ENCODE data around the gene IFITM2. TPM values are rescaled to one million over a fixed set of nuclear protein-coding genes. Genes with fewer than 3 reads are reported as not detected.
"Not testable (repeated sequence)": the region's sequence is repeated elsewhere in the genome, so short reads cannot be mapped to it uniquely, and the experiment has no call there.

The IFITM2 gene
- total RNA-seq, 1 experiment from 2014 or later = 22.6 TPM

DNA sequence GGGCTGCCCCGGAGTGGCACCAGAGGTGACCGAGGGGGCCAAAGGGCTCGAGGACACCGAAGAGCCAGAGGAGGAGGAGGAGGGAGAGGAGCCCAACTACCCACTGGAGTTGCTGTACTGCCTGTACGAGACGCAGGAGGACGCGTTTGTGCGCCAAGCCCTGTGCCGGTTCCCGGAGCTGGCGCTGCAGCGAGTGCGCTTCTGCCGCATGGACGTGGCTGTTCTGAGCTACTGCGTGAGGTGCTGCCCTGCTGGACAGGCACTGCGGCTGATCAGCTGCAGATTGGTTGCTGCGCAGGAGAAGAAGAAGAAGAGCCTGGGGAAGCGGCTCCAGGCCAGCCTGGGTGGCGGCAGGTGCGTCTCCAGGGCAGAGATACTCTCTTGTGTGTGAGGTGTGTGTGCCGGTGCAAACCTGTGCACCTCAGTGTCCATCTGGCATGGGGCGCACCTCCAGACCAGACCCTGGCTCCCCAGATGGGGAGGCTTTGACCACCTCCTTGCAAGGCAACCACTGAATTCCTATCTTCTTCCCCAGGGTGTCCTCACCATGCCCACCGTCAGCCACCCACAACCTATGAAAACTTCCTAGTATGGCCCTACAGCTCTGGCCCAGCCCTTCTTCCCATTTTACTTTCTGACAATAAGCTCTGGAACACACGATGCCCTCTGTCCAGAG, 26.0 kb upstream of the IFITM2 start:
- no peak for DNase-seq (ENCODE audit: low spot score)

DNA sequence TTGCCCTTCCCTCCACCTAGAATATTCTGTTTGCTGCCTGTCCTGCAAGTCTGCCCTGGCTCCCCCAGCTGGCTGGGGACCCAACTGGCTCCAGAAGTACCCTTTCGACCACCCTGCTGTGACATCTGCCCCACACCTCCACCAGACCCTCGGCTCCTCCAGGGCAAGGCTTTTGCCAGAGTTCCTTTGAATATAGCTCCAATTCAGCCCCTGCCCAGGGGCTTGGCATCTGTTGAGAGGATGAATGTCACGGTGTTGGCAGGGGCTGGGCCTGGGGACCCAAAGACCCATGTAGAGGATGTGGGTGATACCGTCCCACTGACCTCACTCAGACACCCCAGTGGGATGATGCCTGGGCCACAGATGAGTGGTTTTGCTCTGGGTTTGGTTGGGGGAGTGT, 25.4 kb upstream of the IFITM2 start:
- DNase-seq (ENCODE audit: low spot score) = no peak

DNA sequence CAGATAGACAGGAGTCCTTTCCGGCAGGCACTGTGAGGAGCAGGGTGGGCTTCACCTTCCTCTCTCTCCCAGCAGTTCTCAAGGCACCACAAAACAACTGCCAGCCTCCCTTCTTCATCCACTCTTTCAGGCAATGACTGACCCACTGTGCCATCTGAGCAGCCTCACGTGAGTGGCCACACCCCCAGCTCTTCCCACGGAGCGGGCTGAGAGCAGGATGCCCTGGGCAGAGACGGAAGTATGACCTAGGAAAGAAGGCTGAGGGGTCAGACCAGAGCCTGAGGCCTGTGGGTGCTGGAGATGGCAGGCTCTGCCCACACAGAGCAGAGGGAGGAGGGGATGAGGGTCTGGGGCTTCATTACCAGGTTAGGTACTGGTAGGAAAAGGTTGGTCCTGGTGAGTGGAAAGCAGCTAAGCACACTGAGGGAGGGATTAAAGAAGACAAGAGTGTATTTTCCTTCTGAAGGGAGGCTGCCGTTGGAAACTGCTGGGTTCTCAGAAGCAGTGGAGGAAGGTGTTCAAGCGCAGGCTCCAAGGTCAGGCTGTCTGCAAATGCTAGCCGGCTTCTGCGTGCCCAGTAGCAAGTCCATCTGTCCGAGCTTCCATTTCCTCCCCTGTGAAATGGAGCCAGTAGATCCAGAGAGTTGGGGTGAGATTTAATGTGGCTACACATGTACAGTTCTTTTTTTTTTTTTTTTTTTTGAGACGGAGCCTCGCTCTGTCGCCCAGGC, 24.8 kb upstream of the IFITM2 start:
- DNase-seq (ENCODE audit: low spot score) = no peak

DNA sequence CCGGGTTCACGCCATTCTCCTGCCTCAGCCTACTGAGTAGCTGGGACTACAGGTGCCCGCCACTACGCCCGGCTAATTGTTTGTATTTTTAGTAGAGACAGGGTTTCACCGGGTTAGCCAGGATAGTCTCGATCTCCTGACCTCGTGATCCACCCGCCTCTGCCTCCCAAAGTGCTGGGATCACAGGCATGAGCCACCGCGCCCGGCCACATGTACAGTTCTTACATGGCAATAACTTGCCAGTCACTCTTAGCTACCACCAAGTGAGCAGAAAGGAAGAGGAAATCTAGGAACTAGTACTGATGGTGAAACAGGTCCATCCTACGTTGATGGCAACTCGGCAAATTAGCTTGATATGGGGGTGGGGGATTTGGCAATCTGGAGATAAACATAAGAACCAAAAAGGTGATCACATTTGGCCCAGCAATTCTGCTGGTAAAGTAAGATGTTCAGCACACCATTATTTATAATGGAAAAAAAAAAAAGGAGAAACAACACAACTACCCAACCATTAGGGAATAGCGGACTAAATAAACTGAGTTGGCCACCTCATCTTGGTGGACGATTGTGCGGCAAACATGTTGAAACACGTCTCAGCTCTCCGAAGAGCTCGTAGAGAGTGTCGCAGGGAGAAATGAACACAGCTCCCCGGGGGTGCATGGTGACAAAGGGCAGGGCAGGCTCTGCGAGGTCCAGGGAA, 24.1 kb upstream of the IFITM2 start:
- DNase-seq (ENCODE audit: low spot score) = no peak

DNA sequence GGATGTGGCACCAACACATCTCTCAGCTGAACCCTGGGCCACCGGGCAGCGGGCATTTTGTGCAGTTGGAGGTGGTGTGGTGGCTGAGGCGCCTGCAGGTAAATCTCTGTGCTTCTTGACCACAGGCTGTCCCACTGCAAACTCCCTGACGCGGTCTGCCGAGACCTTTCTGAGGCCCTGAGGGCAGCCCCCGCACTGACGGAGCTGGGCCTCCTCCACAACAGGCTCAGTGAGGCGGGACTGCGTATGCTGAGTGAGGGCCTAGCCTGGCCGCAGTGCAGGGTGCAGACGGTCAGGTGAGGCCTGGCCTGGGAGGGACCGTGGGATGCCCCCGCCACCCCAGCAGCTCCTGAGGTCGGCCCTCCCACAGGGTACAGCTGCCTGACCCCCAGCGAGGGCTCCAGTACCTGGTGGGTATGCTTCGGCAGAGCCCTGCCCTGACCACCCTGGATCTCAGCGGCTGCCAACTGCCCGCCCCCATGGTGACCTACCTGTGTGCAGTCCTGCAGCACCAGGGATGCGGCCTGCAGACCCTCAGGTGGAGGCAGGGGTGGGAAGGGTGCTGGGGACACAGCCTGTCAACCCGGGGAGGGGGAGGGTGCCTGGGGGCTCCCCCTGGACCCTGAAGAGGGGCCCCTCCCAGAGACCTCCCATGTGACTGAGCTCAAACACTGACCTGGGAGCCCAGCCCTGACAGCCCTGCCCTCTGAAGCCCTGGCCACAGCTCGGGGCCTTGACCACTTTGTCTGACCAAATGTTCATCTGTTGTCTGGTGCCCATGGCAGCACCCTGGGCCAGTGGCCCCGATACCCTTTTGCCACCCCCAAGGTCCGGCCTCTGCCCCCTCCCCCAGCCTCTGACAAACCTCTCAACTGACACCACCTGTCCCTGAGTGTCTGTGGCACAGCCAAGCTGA, 23.3 kb upstream of the IFITM2 start:
- no peak for DNase-seq (ENCODE audit: low spot score)

DNA sequence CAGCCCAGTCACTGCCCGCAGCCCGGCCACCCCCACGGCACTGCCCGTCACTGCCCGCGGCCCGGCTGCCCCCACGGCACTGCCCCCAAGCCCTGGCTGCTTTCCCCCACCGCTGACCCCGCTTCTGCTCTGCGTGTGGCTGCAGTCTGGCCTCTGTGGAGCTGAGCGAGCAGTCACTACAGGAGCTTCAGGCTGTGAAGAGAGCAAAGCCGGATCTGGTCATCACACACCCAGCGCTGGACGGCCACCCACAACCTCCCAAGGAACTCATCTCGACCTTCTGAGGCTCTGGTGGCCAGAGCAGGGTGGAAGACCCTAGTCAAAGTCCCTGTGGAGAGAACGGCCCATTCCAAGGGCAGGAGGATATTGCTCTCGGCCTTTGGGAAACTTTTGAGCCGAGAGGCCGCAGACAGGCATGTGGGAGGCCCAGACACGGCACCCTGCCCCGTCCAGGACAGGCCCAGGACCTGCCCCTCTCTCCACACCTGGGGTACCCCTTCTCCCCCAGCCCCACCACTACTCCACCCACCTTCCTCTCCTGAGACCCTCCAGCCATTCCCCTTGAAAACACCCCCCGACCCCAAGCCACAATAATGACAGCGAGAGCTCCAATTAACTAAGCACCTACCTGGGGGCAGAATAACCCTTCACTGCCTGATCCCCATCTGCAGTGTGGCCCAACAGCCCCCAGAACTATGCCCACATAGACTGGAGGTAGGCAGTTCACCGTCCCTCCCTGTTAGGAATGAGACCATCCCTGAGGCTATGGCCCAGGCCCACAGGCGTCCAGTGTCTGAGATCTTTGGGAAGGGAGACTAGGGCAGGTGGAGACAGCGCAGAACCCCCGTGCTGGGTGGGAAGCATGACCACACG, 22.4 kb upstream of the IFITM2 start:
- no peak for DNase-seq (ENCODE audit: low spot score)

DNA sequence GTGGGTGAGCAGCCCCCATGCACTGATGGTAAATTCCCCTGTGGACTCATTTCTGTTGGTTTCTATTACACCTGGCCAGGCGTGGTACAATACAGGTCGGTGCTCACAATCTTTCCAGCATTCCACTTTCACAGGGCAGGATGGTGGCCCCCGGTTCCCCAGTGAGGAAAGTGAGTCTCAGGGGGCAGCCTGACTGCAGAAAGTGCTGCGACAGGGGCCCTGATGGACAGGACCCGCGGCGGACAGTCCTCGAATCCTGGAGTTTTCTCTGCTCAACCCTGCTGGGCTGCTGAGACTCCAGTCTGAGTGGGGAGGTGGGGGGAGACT, 21.8 kb upstream of the IFITM2 start:
- no peak for DNase-seq (ENCODE audit: low spot score)

DNA sequence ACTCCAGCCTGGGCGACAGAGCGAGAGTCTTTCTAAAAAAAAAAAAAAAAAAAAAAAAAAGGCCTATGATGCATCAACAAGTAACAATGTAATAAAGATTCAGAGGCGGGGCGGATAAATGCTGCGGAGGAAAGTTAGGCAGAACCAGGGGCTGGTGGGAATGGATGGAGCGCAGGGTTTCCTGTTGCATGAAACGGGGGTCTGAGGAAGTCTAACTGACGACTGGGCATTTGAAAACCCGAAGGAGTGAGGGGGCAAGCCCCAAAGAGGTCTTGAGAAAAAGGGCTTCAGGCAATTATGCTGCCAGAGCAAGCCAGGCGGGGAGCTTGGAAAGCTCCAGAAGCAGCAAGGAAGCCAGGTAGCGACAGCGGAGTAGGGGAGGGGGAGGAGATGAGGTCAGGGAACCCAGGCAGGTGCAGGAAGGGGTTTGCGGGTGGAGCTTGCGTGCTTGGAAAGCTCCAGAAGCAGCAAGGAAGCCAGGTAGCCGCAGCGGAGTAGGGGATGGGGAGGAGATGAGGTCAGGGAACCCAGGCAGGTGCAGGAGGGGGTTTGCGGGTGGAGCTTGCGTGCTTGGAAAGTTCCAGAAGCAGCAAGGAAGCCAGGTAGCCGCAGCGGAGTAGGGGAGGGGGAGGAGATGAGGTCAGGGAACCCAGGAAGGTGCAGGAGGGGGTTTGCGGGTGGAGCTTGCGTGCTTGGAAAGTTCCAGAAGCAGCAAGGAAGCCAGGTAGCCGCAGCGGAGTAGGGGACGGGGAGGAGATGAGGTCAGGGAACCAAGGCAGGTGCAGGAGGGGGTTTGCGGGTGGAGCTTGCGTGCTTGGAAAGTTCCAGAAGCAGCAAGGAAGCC, 20.4 kb upstream of the IFITM2 start:
- not testable (repeated sequence) for DNase-seq (ENCODE audit: low spot score)

DNA sequence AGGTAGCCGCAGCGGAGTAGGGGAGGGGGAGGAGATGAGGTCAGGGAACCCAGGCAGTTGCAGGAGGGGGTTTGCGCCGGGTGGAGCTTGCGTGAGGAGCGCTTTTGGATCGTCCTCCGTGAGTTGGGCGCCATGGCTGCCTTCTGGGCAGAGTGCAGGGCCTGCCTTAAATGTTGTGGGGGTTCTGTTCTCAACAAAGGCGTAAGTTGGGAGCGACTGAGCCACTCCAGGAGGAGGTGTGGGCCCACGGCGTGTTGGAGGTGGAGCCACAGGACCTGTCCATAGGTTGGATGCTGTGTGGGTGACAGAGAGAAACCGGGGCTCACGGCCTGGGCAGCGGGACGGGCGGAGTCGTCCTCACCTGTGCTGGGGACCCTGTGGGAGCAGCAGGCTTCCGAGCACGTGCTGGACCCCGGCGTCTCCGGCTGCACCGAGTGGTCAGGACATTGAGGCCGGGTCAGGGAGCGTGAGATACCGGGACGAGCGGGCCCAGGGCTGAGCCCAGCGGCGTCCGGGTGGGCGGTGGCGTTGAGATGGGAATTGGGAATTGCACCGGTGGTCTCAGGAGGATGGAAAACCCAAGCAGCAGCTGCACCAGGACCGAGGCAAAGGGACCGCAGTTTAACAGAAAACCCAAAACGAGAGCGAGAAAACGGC, 19.7 kb upstream of the IFITM2 start:
- no peak for DNase-seq (ENCODE audit: low spot score)

DNA sequence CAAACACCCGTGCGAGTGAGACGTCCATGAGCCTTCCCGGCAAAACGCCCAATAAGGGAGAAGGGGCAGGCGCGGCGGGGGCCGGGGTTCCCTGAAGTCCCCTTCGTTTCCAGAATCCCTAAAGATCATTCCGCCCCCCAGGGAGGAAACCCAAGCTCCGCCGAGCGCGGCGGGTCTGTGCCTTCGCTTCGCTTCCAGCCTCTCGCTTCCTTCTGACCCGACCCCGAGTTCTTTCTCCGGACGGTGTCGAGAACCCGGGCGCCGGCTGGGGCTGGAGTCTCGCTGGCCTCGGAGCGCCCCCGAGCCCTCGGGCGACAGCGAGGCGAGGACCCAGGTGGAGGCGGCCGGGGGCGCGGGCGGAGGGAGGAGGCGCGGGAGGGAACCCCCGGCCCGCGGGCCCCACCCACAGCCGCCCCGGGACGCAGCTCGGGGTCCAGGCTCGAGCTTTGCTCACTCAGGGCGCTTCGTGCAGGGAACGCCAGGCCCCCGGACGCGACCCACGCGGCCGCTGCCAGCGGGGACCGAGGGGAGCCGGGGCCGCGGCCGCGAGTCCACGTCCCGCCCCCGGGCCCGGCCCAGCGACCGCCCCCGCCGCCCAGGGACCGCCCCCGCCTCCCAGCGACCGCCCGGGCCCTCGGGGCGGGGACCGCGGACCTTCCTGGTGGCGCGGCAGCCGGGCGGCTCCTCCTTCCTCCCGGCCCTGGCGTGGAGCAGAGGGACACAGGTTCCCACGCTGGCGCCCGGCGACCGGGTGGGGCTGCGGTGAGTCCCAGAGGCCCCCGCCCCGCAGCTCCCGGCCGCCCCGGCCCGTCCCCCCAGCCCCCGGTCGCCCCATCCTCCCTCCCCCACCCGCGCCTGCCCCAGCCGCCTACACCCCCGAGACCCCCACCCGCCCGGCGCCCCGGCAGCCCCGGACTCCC, 18.9 kb upstream of the IFITM2 start, which contains the start of gene PGGHG:
PGGHG (plus strand) TSS at position 649 of the 920 bp plus-strand sequence. CDS start 691 bp downstream, outside the sequence.
- DNase-seq (ENCODE audit: low spot score) = peak; percentile 34

DNA sequence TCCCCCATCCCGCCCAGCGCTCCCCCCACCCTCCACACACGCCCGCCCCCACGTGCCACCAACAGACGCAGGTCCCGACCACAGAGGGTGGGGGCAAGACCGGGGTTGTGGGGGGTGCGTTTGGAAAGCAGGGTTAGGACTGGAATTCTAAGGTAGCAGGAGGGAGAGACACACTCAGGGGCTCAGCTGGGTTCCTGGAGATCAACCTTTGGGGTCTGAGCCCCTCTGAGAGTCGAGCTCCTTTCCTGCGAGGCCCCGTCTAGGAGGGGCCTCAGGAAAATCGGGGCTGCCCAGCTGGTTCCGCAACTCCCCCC, 18.3 kb upstream of the IFITM2 start:
- no peak for DNase-seq (ENCODE audit: low spot score)

DNA sequence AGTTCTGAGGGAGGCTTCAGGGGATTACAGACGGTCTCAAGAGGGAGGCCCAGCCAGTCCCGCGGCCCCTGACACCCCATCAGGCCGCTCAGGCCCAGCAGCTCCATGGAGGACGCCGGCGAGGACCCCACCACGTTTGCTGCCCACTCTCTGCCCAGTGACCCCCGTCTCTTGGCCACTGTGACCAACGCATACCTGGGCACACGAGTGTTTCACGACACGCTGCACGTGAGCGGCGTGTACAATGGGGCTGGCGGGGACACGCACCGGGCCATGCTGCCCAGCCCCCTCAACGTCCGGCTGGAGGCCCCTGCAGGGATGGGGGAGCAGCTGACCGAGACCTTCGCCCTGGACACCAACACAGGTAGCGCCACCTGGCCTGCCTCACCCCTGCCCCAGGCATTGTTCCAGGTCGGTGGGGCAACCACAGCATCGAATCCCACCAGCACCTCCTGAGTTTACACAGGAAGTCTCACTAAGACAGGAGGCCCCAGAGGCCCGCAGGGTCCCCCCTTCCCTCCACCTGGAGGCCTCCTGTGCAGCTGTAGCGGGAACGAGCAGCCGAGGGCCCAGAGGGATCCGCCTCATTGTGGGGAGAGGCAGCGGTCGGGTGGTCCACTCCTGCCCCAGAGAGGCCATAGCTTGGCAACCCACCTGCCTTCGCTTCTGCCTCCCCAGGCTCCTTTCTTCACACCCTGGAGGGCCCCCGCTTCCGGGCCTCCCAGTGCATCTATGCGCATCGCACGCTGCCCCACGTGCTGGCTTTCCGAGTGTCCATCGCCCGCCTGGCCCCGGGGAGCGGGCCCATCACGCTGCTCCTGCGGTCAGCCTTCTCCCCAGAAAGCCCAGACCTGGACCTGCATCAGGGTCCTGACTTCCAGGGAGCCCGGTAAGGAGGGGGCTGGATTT, 17.6 kb upstream of the IFITM2 start:
- no peak for DNase-seq (ENCODE audit: low spot score)

DNA sequence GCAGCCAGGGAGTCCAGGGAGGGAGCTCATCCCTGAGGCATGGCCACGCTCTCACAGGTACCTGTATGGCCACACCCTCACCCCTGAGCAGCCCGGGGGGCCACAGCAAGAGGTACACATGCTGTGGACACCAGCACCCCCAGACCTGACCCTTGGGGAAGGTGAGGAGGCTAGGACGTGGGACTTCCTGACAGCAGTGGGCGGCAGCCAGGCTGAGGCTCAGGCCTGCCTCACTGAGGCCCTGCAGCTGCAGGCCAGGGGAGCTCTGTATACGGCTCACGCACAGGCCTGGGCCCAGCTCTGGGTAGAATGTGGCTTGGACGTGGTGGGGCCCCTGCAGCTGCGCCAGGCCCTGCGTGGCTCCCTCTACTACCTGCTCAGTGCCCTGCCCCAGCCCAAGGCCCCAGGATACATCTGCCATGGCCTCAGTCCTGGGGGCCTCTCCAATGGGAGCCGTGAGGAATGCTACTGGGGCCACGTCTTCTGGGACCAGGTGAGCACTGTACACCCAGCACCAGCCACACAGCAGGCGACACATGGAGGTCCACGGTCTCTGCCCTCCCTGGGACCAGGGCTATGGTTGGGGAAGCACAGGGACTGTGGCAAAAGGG, 16.9 kb upstream of the IFITM2 start:
- no peak for DNase-seq (ENCODE audit: low spot score)

DNA sequence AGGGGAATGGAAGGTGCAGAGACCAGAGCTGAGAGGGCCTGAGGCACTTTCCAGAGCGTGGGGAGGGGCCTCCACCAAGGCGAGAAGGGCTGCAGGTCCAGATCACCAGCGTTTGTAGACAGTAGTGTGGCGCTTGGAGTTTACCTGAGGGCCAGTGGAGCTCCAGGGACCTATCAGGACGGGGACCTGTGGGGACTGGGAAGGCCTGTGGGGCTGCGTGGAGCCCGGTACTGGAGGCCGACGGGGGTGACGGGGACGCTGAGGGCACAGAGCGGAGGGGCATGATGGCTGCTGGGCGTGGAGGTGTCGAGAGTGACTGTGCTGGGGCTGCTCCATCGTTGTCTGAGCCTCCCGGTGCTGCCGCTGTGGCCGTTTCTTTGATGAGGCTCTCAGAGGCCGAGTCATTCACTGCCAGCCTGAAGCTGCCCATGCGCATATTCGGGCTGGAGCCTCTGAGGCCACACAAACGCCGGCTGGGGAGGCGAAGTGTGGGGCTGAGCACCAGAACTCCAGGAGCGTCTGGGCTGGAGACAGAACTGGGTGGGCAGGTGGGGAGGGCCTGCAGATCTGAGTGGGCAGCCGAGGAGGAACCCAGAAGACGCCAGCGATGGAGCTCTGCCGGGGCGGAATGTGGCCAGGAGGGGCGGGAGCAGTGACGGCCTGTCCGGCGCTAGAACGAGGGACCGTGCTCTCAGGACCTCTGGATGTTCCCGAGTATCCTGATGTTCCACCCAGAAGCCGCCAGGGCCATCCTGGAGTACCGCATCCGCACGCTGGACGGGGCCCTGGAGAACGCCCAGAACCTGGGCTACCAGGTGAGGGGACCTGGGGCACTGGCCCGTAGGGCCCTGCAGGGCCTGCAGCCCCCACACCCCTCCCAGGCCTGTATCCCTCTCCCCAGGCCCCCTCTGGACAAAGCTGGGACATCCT, 16.1 kb upstream of the IFITM2 start:
- no peak for DNase-seq (ENCODE audit: low spot score)

DNA sequence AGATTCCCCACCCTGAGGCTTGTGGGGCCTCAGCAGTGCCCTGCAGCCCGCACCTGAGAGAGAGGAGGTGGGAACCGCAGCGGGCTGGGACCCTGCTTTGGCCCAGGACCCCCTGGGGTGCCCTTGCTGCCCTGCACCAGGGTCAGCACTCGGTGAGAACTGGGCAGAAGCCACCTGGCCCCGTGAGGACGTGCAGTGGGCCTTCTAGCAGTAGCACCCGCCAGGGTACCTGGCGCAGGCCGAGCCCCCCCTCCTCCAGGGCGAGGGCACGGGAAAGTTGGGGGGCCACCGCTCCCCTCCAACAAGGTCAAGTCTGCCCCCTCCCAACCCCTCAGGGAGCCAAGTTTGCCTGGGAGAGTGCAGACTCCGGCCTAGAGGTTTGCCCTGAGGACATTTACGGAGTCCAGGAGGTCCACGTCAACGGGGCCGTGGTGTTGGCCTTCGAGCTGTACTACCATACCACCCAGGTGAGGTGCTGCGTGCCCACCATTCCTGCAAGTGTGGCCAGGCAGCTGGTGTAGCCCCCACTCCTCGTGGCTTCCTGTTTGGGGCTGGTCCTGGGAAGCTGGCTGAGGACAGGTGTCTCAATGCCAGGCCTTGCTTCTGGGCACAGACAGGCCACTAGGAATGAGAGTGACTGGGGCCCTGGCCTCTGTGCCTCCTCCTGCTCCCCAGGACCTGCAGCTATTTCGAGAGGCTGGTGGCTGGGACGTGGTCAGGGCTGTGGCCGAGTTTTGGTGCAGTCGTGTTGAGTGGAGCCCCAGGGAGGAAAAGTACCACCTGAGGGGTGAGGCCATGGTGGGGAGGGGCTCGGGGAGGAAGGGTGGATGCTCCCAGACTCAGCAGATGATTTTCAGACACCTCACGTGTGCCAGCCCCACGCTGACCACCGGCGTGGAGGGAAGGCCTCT, 15.2 kb upstream of the IFITM2 start:
- DNase-seq (ENCODE audit: low spot score) = no peak

All from A172 (cell line).